ENCODE results near the gene KCNQ4.

KCNQ4 gene

GRCh38 chr1:40770296-40771070 is 13.1 kb upstream of the KCNQ4 start:
- H3K36me3 ChIP-seq (replicated peaks) = peaks cover 23% of the 10 kb centered on the region
- TF ChIP-seq, protein P1, sequence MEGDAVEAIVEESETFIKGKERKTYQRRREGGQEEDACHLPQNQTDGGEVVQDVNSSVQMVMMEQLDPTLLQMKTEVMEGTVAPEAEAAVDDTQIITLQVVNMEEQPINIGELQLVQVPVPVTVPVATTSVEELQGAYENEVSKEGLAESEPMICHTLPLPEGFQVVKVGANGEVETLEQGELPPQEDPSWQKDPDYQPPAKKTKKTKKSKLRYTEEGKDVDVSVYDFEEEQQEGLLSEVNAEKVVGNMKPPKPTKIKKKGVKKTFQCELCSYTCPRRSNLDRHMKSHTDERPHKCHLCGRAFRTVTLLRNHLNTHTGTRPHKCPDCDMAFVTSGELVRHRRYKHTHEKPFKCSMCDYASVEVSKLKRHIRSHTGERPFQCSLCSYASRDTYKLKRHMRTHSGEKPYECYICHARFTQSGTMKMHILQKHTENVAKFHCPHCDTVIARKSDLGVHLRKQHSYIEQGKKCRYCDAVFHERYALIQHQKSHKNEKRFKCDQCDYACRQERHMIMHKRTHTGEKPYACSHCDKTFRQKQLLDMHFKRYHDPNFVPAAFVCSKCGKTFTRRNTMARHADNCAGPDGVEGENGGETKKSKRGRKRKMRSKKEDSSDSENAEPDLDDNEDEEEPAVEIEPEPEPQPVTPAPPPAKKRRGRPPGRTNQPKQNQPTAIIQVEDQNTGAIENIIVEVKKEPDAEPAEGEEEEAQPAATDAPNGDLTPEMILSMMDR (IDR thresholded peaks at IDR 0.05; ENCODE audit: low read depth, low read length, missing control alignments) = peak; percentile 30
- H3K27me3 ChIP-seq (replicated peaks) = no peaks in the 10 kb centered on the region
- no peak for DNase-seq
- no peak overlapping the region for H3K4me3 ChIP-seq (ENCODE audit: low read depth, low read length)
- H3K27ac ChIP-seq = no peak overlapping the region
- in situ Hi-C loops (cut with HindIII; ENCODE audit: low pct_ligation_motif_present, low sequenced_read_pairs) = no loop called here

GRCh38 chr1:40772146-40772955 is 11.2 kb upstream of the KCNQ4 start:
- TF ChIP-seq, protein P1 (IDR thresholded peaks at IDR 0.05; ENCODE audit: low read depth, low read length, missing control alignments) = no peak
- Histone ChIP-seq H3K27me3 (replicated peaks) (no peaks in the 10 kb centered on the region), H3K27ac (no peak overlapping the region), H3K4me3 (ENCODE audit: low read depth, low read length) (no peak overlapping the region), H3K36me3 (replicated peaks) (peaks cover 13% of the 10 kb centered on the region)
- no peak for DNase-seq
- in situ Hi-C loops (cut with HindIII; ENCODE audit: low pct_ligation_motif_present, low sequenced_read_pairs) = no loop called here

GRCh38 chr1:40773748-40774265 is 9.8 kb upstream of the KCNQ4 start:
- H3K4me3 ChIP-seq (ENCODE audit: low read depth, low read length) = no peak overlapping the region
- H3K27ac ChIP-seq = no peak overlapping the region
- peaks cover 8% of the 10 kb centered on the region for H3K36me3 ChIP-seq (replicated peaks)
- DNase-seq = no peak
- in situ Hi-C loops (cut with HindIII; ENCODE audit: low pct_ligation_motif_present, low sequenced_read_pairs) = no loop called here
- TF ChIP-seq, protein P1 (IDR thresholded peaks at IDR 0.05; ENCODE audit: low read depth, low read length, missing control alignments) = no peak
- H3K27me3 ChIP-seq (replicated peaks) = no peaks in the 10 kb centered on the region

DNA sequence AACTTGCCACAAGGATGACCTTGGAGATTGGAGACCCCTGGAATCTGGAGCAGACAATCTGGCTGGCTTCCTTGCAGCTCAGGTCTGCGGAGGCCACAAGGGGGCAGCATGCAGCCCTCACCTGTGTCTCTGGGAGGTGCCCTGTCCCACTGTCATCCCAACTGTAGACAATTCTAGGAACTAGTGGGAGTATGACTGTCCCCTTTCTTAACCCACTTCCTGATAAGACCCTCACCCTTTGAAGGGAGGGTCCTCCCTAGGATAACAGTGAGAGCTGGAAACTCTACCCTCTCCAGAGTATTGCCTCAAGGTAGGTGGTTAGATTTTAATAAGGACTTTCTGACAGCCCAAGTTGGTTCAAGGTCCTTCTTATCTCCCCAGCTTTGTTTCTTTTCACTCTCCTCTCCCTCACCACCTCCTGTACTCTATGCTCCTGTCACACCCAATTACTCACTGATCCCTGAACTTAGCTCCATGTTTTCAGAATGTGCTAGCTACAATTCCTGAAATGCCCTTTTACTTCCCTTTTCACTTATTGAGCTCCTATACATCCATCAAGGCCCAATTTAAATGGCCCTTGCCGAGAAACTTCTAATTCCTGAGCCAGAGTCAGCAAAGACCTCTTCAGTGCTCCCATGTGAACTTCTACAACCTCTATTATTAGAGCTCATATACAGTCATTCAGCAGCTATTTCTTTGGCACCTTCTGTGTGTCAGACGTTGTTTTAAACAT is 9.2 kb upstream of the KCNQ4 start:
- no peak for DNase-seq
- Histone ChIP-seq H3K4me3 (ENCODE audit: low read depth, low read length) (no peak overlapping the region), H3K27me3 (replicated peaks) (no peaks in the 10 kb centered on the region), H3K36me3 (replicated peaks) (peaks cover 8% of the 10 kb centered on the region), H3K27ac (no peak overlapping the region)
- TF ChIP-seq, protein P1 (IDR thresholded peaks at IDR 0.05; ENCODE audit: low read depth, low read length, missing control alignments) = peak; percentile 91
- in situ Hi-C loops (cut with HindIII; ENCODE audit: low pct_ligation_motif_present, low sequenced_read_pairs) = no loop called here

DNA sequence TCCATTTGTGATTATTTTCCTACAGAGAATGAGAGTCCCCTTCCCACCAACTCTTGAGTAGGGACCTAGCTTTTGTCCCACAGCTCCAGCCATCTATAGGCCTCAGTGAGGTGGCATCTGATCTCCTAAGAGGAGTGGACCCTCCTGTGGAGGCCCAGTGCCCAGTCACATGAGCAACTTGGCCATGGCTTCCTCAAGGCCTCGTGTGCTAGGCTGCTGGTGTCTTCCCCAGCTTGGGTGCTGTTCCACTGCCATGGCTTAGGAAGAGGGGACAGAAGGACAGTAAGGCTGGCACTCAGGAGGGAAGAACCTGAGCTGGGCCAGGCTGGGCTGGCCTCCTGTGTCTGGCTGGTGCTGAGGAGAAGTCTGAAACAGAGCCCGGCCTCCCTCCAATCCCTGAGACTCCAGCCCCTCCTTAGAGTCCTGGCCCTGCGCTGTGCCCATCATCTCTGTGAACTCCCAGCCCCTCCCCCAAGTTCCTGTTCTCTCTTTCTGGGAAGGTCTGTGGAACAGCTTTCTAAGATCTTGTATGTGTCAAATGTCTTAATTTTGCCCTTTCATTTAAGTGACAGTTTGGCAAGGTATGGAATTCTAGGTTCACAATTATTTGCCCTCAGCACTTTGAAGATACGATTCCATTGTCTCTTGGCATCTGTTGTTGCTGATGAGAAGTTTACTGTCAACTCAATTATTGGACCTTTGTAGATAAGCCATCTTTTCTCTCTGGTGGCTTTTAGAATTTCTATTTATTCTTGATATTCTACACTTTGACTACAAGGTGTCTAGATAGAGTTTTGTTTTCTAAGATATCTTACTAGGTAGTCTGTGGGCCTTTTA is 7.1 kb upstream of the KCNQ4 start:
- H3K27ac ChIP-seq = no peak overlapping the region
- TF ChIP-seq, protein P1 (IDR thresholded peaks at IDR 0.05; ENCODE audit: low read depth, low read length, missing control alignments) = no peak
- in situ Hi-C loops (cut with HindIII; ENCODE audit: low pct_ligation_motif_present, low sequenced_read_pairs) = no loop called here
- no peak overlapping the region for H3K4me3 ChIP-seq (ENCODE audit: low read depth, low read length)
- H3K27me3 ChIP-seq (replicated peaks) = no peaks in the 10 kb centered on the region
- peaks cover under 1% of the 10 kb centered on the region for H3K36me3 ChIP-seq (replicated peaks)
- no peak for DNase-seq

Data from brain microvascular endothelial cell (primary cell).